GM21390 (cell line): ENCODE data around the gene ZBTB34.
"Not testable (repeated sequence)": the region's sequence is repeated elsewhere in the genome, so short reads cannot be mapped to it uniquely, and the experiment has no call there.

ENCODE experiments used
- ATAC-seq: cut with Tn5 transposase; IDR thresholded peaks from one replicate; pipeline ENCODE4 v1.9.1; 2021; ENCODE audit not compliant: unreplicated experiment

Gene ZBTB34

GRCh38 chr9:126860077-126860756, at the start of gene ZBTB34:
ZBTB34 (plus strand) TSS chr9:126860639; CDS start chr9:126879400, 18,761 bp downstream.
- ATAC-seq = peak; percentile 63

GRCh38 chr9:126813072-126813471, 47.4 kb upstream of the ZBTB34 start:
- no peak for ATAC-seq

GRCh38 chr9:126814091-126814490, 46.3 kb upstream of the ZBTB34 start:
- ATAC-seq = no peak

- ATAC-seq = not testable (repeated sequence)
Measured at GRCh38 chr9:126817615-126818014, 42.8 kb upstream of the ZBTB34 start.

GRCh38 chr9:126818482-126818881, 42.0 kb upstream of the ZBTB34 start:
- ATAC-seq = no peak

- no peak for ATAC-seq
Measured at GRCh38 chr9:126819482-126819881, 41.0 kb upstream of the ZBTB34 start.

- ATAC-seq = no peak
Measured at GRCh38 chr9:126822278-126822677, 38.2 kb upstream of the ZBTB34 start.

- ATAC-seq = no peak
Measured at GRCh38 chr9:126822873-126823272, 37.6 kb upstream of the ZBTB34 start.

- not testable (repeated sequence) for ATAC-seq
Measured at GRCh38 chr9:126824052-126824451, 36.4 kb upstream of the ZBTB34 start.

- no peak for ATAC-seq
Measured at GRCh38 chr9:126827227-126827626, 33.2 kb upstream of the ZBTB34 start.

- ATAC-seq = no peak
Measured at GRCh38 chr9:126829035-126829434, 31.4 kb upstream of the ZBTB34 start.

GRCh38 chr9:126830827-126831226, 29.6 kb upstream of the ZBTB34 start:
- no peak for ATAC-seq

GRCh38 chr9:126832440-126832839, 28.0 kb upstream of the ZBTB34 start:
- ATAC-seq = no peak

GRCh38 chr9:126833020-126833419, 27.4 kb upstream of the ZBTB34 start:
- ATAC-seq = no peak

- no peak for ATAC-seq
Measured at GRCh38 chr9:126833710-126834345, 26.6 kb upstream of the ZBTB34 start.

- no peak for ATAC-seq
Measured at GRCh38 chr9:126834672-126835071, 25.8 kb upstream of the ZBTB34 start.

GRCh38 chr9:126836216-126836615, 24.2 kb upstream of the ZBTB34 start:
- no peak for ATAC-seq

GRCh38 chr9:126838055-126838811, 22.2 kb upstream of the ZBTB34 start:
- ATAC-seq = no peak

GRCh38 chr9:126838895-126839294, 21.5 kb upstream of the ZBTB34 start:
- no peak for ATAC-seq

- ATAC-seq = no peak
Measured at GRCh38 chr9:126839301-126839700, 21.1 kb upstream of the ZBTB34 start.

- no peak for ATAC-seq
Measured at GRCh38 chr9:126842220-126842842, 18.1 kb upstream of the ZBTB34 start.
